GM21717 (cell line): ENCODE results near the gene MYOM1.
"Not testable (repeated sequence)": the region's sequence is repeated elsewhere in the genome, so short reads cannot be mapped to it uniquely, and the experiment has no call there.

ENCODE experiments used
- ATAC-seq: cut with Tn5 transposase; IDR thresholded peaks from one replicate; pipeline ENCODE4 v1.9.1; 2021; ENCODE audit warnings: mild to moderate bottlenecking, moderate library complexity; ENCODE audit not compliant: unreplicated experiment

The MYOM1 gene

GRCh38 chr18:3061581-3062312 lies 158.0 kb downstream of the MYOM1 start:
- peak; percentile 49 for ATAC-seq

- no peak for ATAC-seq
Measured at GRCh38 chr18:3060667-3061580, 158.8 kb downstream of the MYOM1 start.

GRCh38 chr18:3059272-3059671 lies 160.5 kb downstream of the MYOM1 start:
- no peak for ATAC-seq

- ATAC-seq = no peak
Measured at GRCh38 chr18:3058328-3059191, 161.2 kb downstream of the MYOM1 start.

- ATAC-seq = no peak
Measured at GRCh38 chr18:3057526-3057925, 162.2 kb downstream of the MYOM1 start.

GRCh38 chr18:3056311-3056710 lies 163.5 kb downstream of the MYOM1 start:
- ATAC-seq = no peak

GRCh38 chr18:3055816-3056215 lies 164.0 kb downstream of the MYOM1 start:
- ATAC-seq = no peak

- no peak for ATAC-seq
Measured at GRCh38 chr18:3055186-3055728, 164.5 kb downstream of the MYOM1 start.

GRCh38 chr18:3054780-3055179 lies 165.0 kb downstream of the MYOM1 start:
- no peak for ATAC-seq

- ATAC-seq = no peak
Measured at GRCh38 chr18:3054214-3054613, 165.6 kb downstream of the MYOM1 start.

- no peak for ATAC-seq
Measured at GRCh38 chr18:3053081-3053480, 166.7 kb downstream of the MYOM1 start.

- no peak for ATAC-seq
Measured at GRCh38 chr18:3052411-3052758, 167.4 kb downstream of the MYOM1 start.

- no peak for ATAC-seq
Measured at GRCh38 chr18:3051718-3052410, 167.9 kb downstream of the MYOM1 start.

- not testable (repeated sequence) for ATAC-seq
Measured at GRCh38 chr18:3049897-3050454, 169.8 kb downstream of the MYOM1 start.

GRCh38 chr18:3048820-3049349 lies 170.9 kb downstream of the MYOM1 start:
- no peak for ATAC-seq

GRCh38 chr18:3048121-3048520 lies 171.6 kb downstream of the MYOM1 start:
- no peak for ATAC-seq

GRCh38 chr18:3046216-3046808 lies 173.5 kb downstream of the MYOM1 start:
- ATAC-seq = no peak

GRCh38 chr18:3044931-3045698 lies 174.7 kb downstream of the MYOM1 start:
- no peak for ATAC-seq

- ATAC-seq = no peak
Measured at GRCh38 chr18:3042379-3042778, 177.4 kb downstream of the MYOM1 start.
